Spinal cord (tissue), 10 donors: ENCODE data around the gene GPI. TPM values are rescaled to one million over a fixed set of nuclear protein-coding genes. Genes with fewer than 3 reads are reported as not detected.
"Not testable (repeated sequence)": the region's sequence is repeated elsewhere in the genome, so short reads cannot be mapped to it uniquely, and the experiment has no call there.

Experiments
- DNase-seq, 6 donors: peaks; one replicate each; pipeline versions ENCODE4 v3.0.0 to v3.0.0-alpha.2; 2013 to 2015; ENCODE audit warnings: low spot score in 6 of 6, low read depth in 4 of 6
- H3K27ac ChIP-seq: one replicate; pipeline ENCODE4 v1.5.1; 2013; ENCODE audit warnings: low read depth, low read length, control low read depth
- H3K27me3 ChIP-seq: one replicate; pipeline ENCODE4 v1.6.1; 2013; ENCODE audit warnings: low read length; ENCODE audit not compliant: control insufficient read depth, insufficient read depth
- H3K36me3 ChIP-seq: one replicate; pipeline ENCODE4 v1.6.1; 2013; ENCODE audit warnings: low read length; ENCODE audit not compliant: control insufficient read depth, insufficient read depth
- H3K4me1 ChIP-seq: one replicate; pipeline ENCODE4 v1.6.1; 2013; ENCODE audit warnings: low read length; ENCODE audit not compliant: control insufficient read depth, insufficient read depth
- H3K4me3 ChIP-seq: one replicate; pipeline ENCODE4 v1.5.1; 2013; ENCODE audit warnings: low read depth, low read length, control low read depth
- H3K9me3 ChIP-seq: one replicate; pipeline ENCODE4 v1.6.1; 2013; ENCODE audit warnings: low read length; ENCODE audit not compliant: control insufficient read depth, insufficient read depth
- WGBS: methylation state at CpG from one replicate; pipeline ENCODE4 v1.1.5; 2013; ENCODE audit warnings: missing lambda C conversion rate; ENCODE audit not compliant: insufficient coverage; 5-methylcytosine and 5-hydroxymethylcytosine counted together
- polyA plus RNA-seq, 2 donors: library from polyadenylated mRNA; unstranded; fragments of 120-200 nt; gene quantifications; one replicate each; pipeline ENCODE4 v1.2.1, GENCODE V29; 2013; ENCODE audit not compliant: insufficient read length in 2 of 2
- total RNA-seq, 2 donors: library from RNA; depleted of rRNA in 1 of 2; stranded (reverse); fragments of 120-200 nt in 1 of 2; fragments of >200 nt in 1 of 2; gene quantifications; one replicate each; pipeline versions ENCODE4 v1.2.3 to v1.2.4, GENCODE V29; 2013 to 2014
- donor health status: healthy.

GPI gene
- total and polyA plus RNA-seq, 4 donors, result 153 to 334 (median 224) TPM

GRCh38 chr19:34324320-34324719, 40.7 kb upstream of the GPI start:
- WGBS, result no CpG with 5 or more reads among the region's 3 CpGs
- no peaks in the 10 kb centered on the region for H3K27me3 ChIP-seq
- no peaks in the 10 kb centered on the region for H3K9me3 ChIP-seq
- peaks cover 62% of the 10 kb centered on the region for H3K36me3 ChIP-seq
- no peak for DNase-seq
- H3K27ac ChIP-seq, result no peak overlapping the region
- no peak overlapping the region for H3K4me3 ChIP-seq
- H3K4me1 ChIP-seq, result no peaks in the 10 kb centered on the region

GRCh38 chr19:34325181-34325580, 39.8 kb upstream of the GPI start:
- no peak overlapping the region for H3K4me3 ChIP-seq
- H3K9me3 ChIP-seq, result no peaks in the 10 kb centered on the region
- H3K27ac ChIP-seq, result no peak overlapping the region
- WGBS, result 97% methylated on average over 4 of the region's 4 CpGs
- no peak for DNase-seq
- H3K36me3 ChIP-seq, result peaks cover 69% of the 10 kb centered on the region
- no peaks in the 10 kb centered on the region for H3K4me1 ChIP-seq
- no peaks in the 10 kb centered on the region for H3K27me3 ChIP-seq

DNA sequence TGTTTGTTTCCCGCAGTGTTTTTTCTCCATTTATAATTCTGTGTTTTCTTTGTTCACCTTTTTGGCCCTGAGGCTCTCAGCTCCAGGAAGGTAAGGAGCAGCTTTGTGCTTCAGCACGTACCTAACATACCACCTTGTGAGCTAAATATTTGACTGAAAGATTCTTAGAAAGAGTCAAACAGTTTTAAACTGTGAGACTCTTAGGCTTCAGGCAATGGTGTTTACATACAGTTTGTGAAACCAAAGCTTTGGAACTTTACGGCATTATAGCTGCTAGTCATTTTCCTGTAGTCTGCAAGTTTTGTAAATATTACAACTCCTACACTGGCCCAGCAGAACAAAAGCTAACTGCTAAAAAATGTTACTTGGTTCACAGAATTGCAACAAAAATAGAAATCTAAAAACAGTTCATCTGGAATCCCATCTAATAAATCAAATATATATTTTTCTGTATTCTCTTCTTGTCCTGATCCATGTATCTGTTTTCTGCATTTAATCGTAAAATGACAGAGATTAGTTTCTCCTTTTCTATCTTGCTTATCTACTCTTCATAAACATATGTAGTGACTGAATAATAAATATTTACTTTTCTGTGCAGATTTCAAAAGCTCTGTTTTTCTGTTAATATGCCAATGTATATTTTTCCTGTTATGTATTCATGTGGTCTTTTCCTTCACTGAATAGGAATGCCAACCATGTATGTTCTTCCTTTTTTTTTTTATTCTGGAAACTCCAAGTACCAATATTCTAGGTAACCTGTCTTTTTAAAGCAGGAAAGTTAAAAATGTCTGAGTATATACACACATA, 38.8 kb upstream of the GPI start:
- Histone ChIP-seq H3K4me1 (no peaks in the 10 kb centered on the region), H3K27me3 (no peaks in the 10 kb centered on the region), H3K36me3 (peaks cover 69% of the 10 kb centered on the region), H3K27ac (no peak overlapping the region), H3K9me3 (no peaks in the 10 kb centered on the region), H3K4me3 (no peak overlapping the region)
- 67% methylated on average over 1 of the region's 4 CpGs for WGBS
- no peak for DNase-seq

DNA sequence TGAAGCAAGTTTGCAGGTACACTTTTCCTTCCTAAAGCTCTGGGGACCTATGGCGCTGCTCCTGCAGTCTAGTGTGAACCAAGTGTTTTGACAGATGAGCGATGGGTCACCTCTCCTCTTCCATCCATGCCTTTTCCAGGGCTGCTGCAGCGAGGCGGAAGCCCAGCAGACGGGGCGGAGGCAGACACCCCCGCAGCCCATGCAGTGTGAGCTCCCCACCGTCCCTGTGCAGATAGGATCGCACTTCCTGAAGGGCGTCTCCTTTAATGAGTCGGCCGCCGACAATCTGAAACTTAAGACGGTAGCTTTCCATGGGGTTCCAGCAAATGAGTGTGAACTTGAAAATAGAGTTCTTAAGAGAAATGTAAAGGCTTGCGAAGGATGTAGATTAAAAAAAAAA, 37.1 kb upstream of the GPI start:
- Histone ChIP-seq H3K36me3 (peaks cover 69% of the 10 kb centered on the region), H3K9me3 (no peaks in the 10 kb centered on the region), H3K27ac (no peak overlapping the region), H3K4me3 (no peak overlapping the region), H3K4me1 (no peaks in the 10 kb centered on the region), H3K27me3 (no peaks in the 10 kb centered on the region)
- WGBS, result 96% methylated on average over 15 of the region's 15 CpGs
- no peak for DNase-seq

DNA sequence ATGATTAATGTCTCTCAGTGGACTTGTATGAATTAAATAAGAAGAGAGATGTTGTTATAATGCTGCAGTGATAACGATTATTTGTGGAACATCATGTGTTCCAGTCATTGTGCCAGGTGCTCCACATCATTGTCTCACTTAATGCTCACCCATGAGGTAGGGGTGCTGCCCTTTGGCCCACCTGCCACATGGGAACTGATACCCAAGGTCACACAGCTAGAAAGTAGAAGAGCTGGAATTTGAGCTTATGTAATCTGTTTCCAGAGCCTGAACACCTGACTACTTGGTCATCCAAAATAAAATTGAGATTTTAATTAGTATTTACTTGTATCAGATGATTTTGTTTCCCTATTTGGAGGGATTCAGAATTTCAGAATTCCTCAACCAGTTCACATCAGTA, 36.0 kb upstream of the GPI start:
- no CpG with 5 or more reads among the region's 1 CpG for WGBS
- Histone ChIP-seq H3K4me1 (no peaks in the 10 kb centered on the region), H3K36me3 (peaks cover 60% of the 10 kb centered on the region), H3K4me3 (no peak overlapping the region), H3K27me3 (no peaks in the 10 kb centered on the region), H3K9me3 (no peaks in the 10 kb centered on the region), H3K27ac (no peak overlapping the region)
- no peak for DNase-seq

- WGBS, result 93% methylated on average over 4 of the region's 4 CpGs
- H3K27me3 ChIP-seq, result no peaks in the 10 kb centered on the region
- DNase-seq, result no peak
- H3K4me1 ChIP-seq, result no peaks in the 10 kb centered on the region
- H3K9me3 ChIP-seq, result no peaks in the 10 kb centered on the region
- H3K36me3 ChIP-seq, result peaks cover 58% of the 10 kb centered on the region
- H3K27ac ChIP-seq, result no peak overlapping the region
- H3K4me3 ChIP-seq, result no peak overlapping the region
Measured at GRCh38 chr19:34330116-34330515, 34.9 kb upstream of the GPI start.

- H3K27ac ChIP-seq, H3K4me1 ChIP-seq, DNase-seq, H3K4me3 ChIP-seq, H3K27me3 ChIP-seq, H3K9me3 ChIP-seq: not testable (repeated sequence)
- H3K36me3 ChIP-seq, result peaks cover 54% of the 10 kb centered on the region
- WGBS, result 100% methylated on average over 3 of the region's 8 CpGs
Measured at GRCh38 chr19:34330596-34330995, 34.4 kb upstream of the GPI start.

DNA sequence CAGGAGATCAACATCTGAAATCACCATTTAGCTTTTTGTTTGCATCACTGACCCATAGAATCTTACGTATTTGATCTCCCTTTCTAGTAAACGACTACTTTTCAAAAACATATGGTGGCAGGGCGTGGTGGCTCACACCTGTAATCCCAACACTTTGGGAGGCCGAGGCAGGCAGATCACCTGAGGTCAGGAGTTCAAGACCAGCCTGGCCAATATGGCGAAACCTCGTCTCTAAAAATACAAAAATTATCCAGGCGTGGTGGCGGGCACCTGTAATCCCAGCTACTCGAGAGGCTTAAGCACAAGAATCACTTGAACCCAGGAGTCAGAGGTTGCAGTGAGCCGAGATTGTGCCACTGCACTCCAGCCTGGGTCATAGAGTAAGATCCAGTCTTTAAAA, 33.4 kb upstream of the GPI start:
- H3K9me3 ChIP-seq, H3K4me3 ChIP-seq, DNase-seq, H3K27ac ChIP-seq, H3K27me3 ChIP-seq, H3K4me1 ChIP-seq: not testable (repeated sequence)
- 99% methylated on average over 10 of the region's 10 CpGs for WGBS
- peaks cover 55% of the 10 kb centered on the region for H3K36me3 ChIP-seq

DNA sequence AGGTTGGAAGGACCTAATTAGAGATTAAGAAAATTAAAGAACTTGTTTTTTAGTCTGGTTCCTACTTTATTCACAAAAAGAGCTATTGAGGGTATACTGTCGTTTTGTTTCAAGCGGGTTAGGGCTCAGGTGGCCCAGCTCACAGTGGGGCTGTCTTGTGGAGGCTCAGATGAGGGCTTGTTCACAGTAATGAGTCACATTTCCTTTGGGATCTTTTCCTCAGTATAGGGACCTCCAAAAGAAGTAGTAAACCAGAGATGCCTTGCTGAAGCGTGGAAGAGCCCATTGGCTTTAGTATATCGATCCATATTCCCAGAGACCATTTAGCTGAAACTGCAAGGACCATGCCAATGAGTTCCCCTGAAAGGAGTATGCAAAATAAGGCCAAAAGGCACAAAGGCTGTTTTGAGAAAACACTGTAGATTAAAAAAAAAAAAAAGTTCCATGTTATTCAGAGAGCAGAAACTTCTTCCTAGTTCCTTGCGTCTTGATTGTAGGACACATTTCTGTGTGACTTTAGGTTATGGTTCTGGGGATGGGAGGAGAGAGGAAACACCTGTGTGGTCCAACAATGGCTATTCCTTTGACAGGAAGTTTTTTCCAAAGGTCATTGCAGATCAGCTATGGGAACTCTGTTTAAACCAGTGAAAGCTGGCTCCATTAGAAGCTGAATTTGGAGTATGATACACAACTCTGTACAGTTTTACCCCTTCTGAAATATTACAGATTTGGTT, 32.8 kb upstream of the GPI start:
- no peaks in the 10 kb centered on the region for H3K4me1 ChIP-seq
- no peak overlapping the region for H3K27ac ChIP-seq
- H3K4me3 ChIP-seq, result no peak overlapping the region
- H3K36me3 ChIP-seq, result peaks cover 51% of the 10 kb centered on the region
- DNase-seq, result no peak
- H3K9me3 ChIP-seq, result no peaks in the 10 kb centered on the region
- H3K27me3 ChIP-seq, result no peaks in the 10 kb centered on the region
- WGBS, result 79% methylated on average over 5 of the region's 5 CpGs

GRCh38 chr19:34335914-34336313, 29.1 kb upstream of the GPI start:
- no peak for DNase-seq
- H3K27ac ChIP-seq, result no peak overlapping the region
- H3K36me3 ChIP-seq, result peaks cover 45% of the 10 kb centered on the region
- no peak overlapping the region for H3K4me3 ChIP-seq
- no peaks in the 10 kb centered on the region for H3K4me1 ChIP-seq
- WGBS, result 100% methylated on average over 1 of the region's 3 CpGs
- H3K27me3 ChIP-seq, result no peaks in the 10 kb centered on the region
- no peaks in the 10 kb centered on the region for H3K9me3 ChIP-seq
